ENCODE results near the gene ADD1. TPM values are rescaled to one million over a fixed set of nuclear protein-coding genes. Genes with fewer than 3 reads are reported as not detected.

The ADD1 gene
- total and polyA plus RNA-seq, 4 donors, result 62.2 to 142 (median 83.4) TPM

DNA sequence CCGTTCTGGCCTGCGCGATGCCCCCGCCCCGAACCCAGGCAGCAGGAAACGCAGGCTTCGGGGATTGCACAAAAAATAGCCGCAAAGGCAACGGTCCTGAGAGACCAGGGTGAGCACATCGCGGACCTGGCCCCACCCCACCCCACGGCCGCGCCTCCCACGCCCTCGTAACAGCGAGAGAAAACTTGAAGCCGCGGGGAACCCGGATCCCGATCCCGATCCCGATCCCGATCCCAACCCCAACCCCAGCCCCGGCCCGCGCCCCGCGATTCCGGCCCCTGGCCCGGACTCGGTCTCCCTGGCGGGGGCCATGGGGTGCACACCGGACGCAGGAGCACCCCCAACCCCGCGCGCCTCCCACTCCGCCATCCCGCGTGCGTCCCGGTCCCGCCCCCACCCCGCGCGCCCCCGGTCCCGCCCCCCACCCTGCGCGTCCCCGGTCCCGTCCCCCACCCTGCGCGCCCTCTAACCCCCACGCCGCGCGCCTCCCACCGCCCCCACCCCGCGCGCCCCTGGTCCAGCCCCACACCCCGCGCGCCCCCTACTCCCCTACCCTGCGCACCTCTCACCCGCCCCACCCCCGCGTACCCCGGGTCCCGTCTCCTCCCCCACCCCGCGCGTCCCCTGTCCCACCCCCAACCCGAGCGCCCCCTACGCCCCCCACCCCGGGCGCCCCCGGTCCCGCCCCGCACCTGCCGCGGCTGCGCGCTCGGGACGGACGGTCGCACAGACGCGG lies 90.6 kb downstream of the ADD1 start (continued):
- no peak for TF ChIP-seq HNF4G (IDR thresholded peaks at IDR 0.05)
- TF ChIP-seq, protein P1, sequence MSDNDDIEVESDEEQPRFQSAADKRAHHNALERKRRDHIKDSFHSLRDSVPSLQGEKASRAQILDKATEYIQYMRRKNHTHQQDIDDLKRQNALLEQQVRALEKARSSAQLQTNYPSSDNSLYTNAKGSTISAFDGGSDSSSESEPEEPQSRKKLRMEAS (IDR thresholded peaks at IDR 0.05), result no peak

GRCh38 chr4:2934813-2935761 lies 91.4 kb downstream of the ADD1 start:
- no peaks in the 10 kb centered on the region for H3K9me3 ChIP-seq (ENCODE audit: control insufficient read depth in 4 of 4, low read length in 3 of 4)
- H3K4me1 ChIP-seq (ENCODE audit: control insufficient read depth in 4 of 4, insufficient read depth in 4 of 4, low read length in 3 of 4), result peaks cover 9 to 34% (median 24%) of the 10 kb centered on the region in 4 donors
- H3K27me3 ChIP-seq (ENCODE audit: control insufficient read depth in 4 of 4, insufficient read depth in 4 of 4, low read length in 3 of 4), result no peaks in the 10 kb centered on the region
- DNase-seq (ENCODE audit: low spot score), result peak; percentile 100
- peak overlapping the region; percentile 21 to 80 for H3K9ac ChIP-seq (ENCODE audit: low read depth in 1 of 2, low read length in 2 of 2)
- peaks cover 5 to 22% (median 14%) of the 10 kb centered on the region in 4 donors for H3K36me3 ChIP-seq (ENCODE audit: control insufficient read depth in 4 of 4, insufficient read depth in 3 of 4, low read depth in 1 of 4, low read length in 3 of 4)
- TF ChIP-seq GABPA (IDR thresholded peaks at IDR 0.05 in 1 of 2, conservative IDR thresholded peaks at IDR 0.05 in 1 of 2) (peak; percentile 78 to 92), CTCF (IDR thresholded peaks at IDR 0.05; ENCODE audit: low read depth, low read length, missing input control) (peak; percentile 18), FOXA1 (IDR thresholded peaks at IDR 0.05) (no peak), RXRA (IDR thresholded peaks at IDR 0.05) (no peak), NR2F2 (IDR thresholded peaks at IDR 0.05) (no peak), RAD21 (IDR thresholded peaks at IDR 0.05) (peak in 1 of 2 donors; percentile 23), FOXA2 (IDR thresholded peaks at IDR 0.05) (no peak)
- H3K27ac ChIP-seq (ENCODE audit: low read depth in 1 of 2, low read length in 2 of 2), result peak overlapping the region; percentile 64 to 77
- H3K4me3 ChIP-seq (ENCODE audit: low read depth in 1 of 3, low read length in 3 of 3), result peak overlapping the region; percentile 87 to 91 (median 87)
- under 1% methylated on average over 70 of the region's 70 CpGs for WGBS

- H3K4me3 ChIP-seq (ENCODE audit: low read depth in 1 of 3, low read length in 3 of 3), result peak overlapping the region; percentile 87 to 91 (median 87)
- no peaks in the 10 kb centered on the region for H3K9me3 ChIP-seq (ENCODE audit: control insufficient read depth in 4 of 4, low read length in 3 of 4)
- DNase-seq (ENCODE audit: low spot score), result no peak
- peaks cover 14 to 32% (median 18%) of the 10 kb centered on the region in 4 donors for H3K36me3 ChIP-seq (ENCODE audit: control insufficient read depth in 4 of 4, insufficient read depth in 3 of 4, low read depth in 1 of 4, low read length in 3 of 4)
- 81% methylated on average over 20 of the region's 20 CpGs for WGBS
- H3K27ac ChIP-seq (ENCODE audit: low read depth in 1 of 2, low read length in 2 of 2), result peak overlapping the region in 1 of 2 donors; percentile 64
- H3K27me3 ChIP-seq (ENCODE audit: control insufficient read depth in 4 of 4, insufficient read depth in 4 of 4, low read length in 3 of 4), result no peaks in the 10 kb centered on the region
- peaks cover 9 to 29% (median 20%) of the 10 kb centered on the region in 4 donors for H3K4me1 ChIP-seq (ENCODE audit: control insufficient read depth in 4 of 4, insufficient read depth in 4 of 4, low read length in 3 of 4)
- H3K9ac ChIP-seq (ENCODE audit: low read depth in 1 of 2, low read length in 2 of 2), result no peak overlapping the region
- no peak for TF ChIP-seq EGR1 (IDR thresholded peaks at IDR 0.05; ENCODE audit: low read depth in 2 of 2)
- no peak for TF ChIP-seq FOXA2 (IDR thresholded peaks at IDR 0.05)
- TF ChIP-seq NR2F2 (IDR thresholded peaks at IDR 0.05), result no peak
- TF ChIP-seq RAD21 (IDR thresholded peaks at IDR 0.05), result no peak
- TF ChIP-seq, protein P1 (IDR thresholded peaks at IDR 0.05), result no peak
- no peak for TF ChIP-seq ZBTB33 (IDR thresholded peaks at IDR 0.05)
- TF ChIP-seq CTCF (IDR thresholded peaks at IDR 0.05; ENCODE audit: low read depth, low read length, missing input control), result no peak
- no peak for TF ChIP-seq HNF4G (IDR thresholded peaks at IDR 0.05)
- TF ChIP-seq ATF3 (IDR thresholded peaks at IDR 0.05), result no peak
These were observed 92.4 kb downstream of the ADD1 start for GRCh38 chr4:2935762-2936743.
